ENCODE data around the gene NUS1. TPM values are rescaled to one million over a fixed set of nuclear protein-coding genes. Genes with fewer than 3 reads are reported as not detected.

NUS1 gene
- total and polyA plus RNA-seq, 2 of the 13 experiments (the other 11 are each of a cell fraction or from before 2014, with no cell fraction given): 18.3 to 18.6 TPM

DNA sequence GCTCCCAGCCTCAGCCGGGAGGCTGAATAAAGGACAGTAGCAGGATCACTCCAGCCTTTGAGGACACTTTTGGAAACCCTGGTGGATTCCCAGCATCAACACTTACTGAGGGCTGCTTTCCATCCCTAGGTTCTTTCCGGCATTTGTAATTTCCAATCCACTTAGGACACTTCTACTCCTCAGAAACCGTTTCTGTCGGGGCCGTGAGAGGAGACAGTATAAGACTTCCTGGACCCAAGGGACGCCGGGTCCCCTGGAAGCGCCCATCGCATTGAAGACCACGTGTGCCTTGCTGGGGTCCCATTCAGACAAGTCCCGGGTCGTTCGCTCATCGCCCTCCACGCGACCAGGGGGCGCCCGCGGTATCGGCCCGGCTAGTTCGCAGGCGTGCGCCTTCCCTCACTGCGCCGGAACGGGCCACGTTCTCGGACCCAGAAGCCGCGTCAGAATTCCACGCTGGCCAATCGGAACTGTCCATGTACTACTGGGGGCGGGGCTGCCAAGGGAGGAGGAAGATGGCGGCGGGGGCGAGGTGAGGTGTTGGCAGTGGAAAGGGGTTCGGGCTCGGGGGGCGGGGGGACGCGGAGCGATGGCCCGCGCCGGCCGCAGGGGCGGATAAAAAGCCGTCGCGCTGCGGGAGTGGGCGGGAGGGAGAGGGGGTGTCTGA is at the start of gene NUS1 (continued):
- TF ChIP-seq, protein P1, sequence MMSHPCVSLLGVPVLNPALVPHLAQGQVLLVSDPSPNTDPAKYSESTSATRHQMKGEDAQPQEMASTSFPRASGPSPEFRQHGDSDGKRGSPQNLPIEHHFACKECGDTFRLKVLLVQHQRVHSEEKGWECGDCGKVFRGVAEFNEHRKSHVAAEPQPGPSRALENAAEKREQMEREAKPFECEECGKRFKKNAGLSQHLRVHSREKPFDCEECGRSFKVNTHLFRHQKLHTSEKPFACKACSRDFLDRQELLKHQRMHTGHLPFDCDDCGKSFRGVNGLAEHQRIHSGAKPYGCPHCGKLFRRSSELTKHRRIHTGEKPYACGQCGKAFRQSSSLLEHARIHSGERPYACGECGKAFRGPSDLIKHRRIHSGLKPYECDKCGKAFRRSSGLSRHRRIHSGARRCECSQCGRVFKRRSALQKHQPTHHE (CRISPR knock-in tag; IDR thresholded peaks at IDR 0.05; ENCODE audit: borderline replicate concordance): no peak
- TF ChIP-seq ZNF720 (CRISPR knock-in tag; IDR thresholded peaks at IDR 0.05): no peak
- TF ChIP-seq, protein P2, sequence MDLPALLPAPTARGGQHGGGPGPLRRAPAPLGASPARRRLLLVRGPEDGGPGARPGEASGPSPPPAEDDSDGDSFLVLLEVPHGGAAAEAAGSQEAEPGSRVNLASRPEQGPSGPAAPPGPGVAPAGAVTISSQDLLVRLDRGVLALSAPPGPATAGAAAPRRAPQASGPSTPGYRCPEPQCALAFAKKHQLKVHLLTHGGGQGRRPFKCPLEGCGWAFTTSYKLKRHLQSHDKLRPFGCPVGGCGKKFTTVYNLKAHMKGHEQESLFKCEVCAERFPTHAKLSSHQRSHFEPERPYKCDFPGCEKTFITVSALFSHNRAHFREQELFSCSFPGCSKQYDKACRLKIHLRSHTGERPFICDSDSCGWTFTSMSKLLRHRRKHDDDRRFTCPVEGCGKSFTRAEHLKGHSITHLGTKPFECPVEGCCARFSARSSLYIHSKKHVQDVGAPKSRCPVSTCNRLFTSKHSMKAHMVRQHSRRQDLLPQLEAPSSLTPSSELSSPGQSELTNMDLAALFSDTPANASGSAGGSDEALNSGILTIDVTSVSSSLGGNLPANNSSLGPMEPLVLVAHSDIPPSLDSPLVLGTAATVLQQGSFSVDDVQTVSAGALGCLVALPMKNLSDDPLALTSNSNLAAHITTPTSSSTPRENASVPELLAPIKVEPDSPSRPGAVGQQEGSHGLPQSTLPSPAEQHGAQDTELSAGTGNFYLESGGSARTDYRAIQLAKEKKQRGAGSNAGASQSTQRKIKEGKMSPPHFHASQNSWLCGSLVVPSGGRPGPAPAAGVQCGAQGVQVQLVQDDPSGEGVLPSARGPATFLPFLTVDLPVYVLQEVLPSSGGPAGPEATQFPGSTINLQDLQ (CRISPR knock-in tag; IDR thresholded peaks at IDR 0.05): no peak
- TF ChIP-seq MIXL1 (CRISPR knock-in tag; IDR thresholded peaks at IDR 0.05): no peak
- no peak for TF ChIP-seq RFX3 (CRISPR knock-in tag; IDR thresholded peaks at IDR 0.05)
- no peak for TF ChIP-seq NR2F1 (CRISPR knock-in tag; IDR thresholded peaks at IDR 0.05)
- TF ChIP-seq ZNF160 (CRISPR knock-in tag; IDR thresholded peaks at IDR 0.05): peak; percentile 62; the same call in 1 of the 2 replicates
- no peak; the same call in 1 of the 2 replicates for TF ChIP-seq CEBPG (CRISPR knock-in tag; IDR thresholded peaks at IDR 0.05)
- TF ChIP-seq XRCC5 (optimal IDR thresholded peaks at IDR 0.05; ENCODE audit: low read length): peak; percentile 99
- TF ChIP-seq SMARCE1 (IDR thresholded peaks at IDR 0.05; ENCODE audit: borderline replicate concordance): no peak
- 0 out of 2 replicates have a peak, but pooled peaks have one; percentile 45 for TF ChIP-seq ZNF30 (CRISPR knock-in tag; IDR thresholded peaks at IDR 0.05)
- no peak; the same call in 1 of the 2 replicates for TF ChIP-seq ZNF703 (CRISPR knock-in tag; IDR thresholded peaks at IDR 0.05; ENCODE audit: borderline replicate concordance)
- no peak for TF ChIP-seq FOXP1 (IDR thresholded peaks at IDR 0.05)
- no peak for TF ChIP-seq FOXP1 (CRISPR knock-in tag; IDR thresholded peaks at IDR 0.05)
- TF ChIP-seq, protein P3, sequence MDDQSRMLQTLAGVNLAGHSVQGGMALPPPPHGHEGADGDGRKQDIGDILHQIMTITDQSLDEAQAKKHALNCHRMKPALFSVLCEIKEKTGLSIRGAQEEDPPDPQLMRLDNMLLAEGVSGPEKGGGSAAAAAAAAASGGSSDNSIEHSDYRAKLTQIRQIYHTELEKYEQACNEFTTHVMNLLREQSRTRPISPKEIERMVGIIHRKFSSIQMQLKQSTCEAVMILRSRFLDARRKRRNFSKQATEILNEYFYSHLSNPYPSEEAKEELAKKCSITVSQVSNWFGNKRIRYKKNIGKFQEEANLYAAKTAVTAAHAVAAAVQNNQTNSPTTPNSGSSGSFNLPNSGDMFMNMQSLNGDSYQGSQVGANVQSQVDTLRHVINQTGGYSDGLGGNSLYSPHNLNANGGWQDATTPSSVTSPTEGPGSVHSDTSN (CRISPR knock-in tag; IDR thresholded peaks at IDR 0.05; ENCODE audit: borderline replicate concordance): peak; percentile 73; the same call in 1 of the 2 replicates
- TF ChIP-seq NFKBIZ (CRISPR knock-in tag; IDR thresholded peaks at IDR 0.05): peak; percentile 67; the same call in 1 of the 2 replicates
- TF ChIP-seq, protein P4, sequence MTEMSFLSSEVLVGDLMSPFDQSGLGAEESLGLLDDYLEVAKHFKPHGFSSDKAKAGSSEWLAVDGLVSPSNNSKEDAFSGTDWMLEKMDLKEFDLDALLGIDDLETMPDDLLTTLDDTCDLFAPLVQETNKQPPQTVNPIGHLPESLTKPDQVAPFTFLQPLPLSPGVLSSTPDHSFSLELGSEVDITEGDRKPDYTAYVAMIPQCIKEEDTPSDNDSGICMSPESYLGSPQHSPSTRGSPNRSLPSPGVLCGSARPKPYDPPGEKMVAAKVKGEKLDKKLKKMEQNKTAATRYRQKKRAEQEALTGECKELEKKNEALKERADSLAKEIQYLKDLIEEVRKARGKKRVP (CRISPR knock-in tag; IDR thresholded peaks at IDR 0.05): peak in 1 of 2 experiments; percentile 69; a peak in 1 of 4 replicates
- no peak for TF ChIP-seq NFE2 (CRISPR knock-in tag; IDR thresholded peaks at IDR 0.05)
- TF ChIP-seq, protein P5, sequence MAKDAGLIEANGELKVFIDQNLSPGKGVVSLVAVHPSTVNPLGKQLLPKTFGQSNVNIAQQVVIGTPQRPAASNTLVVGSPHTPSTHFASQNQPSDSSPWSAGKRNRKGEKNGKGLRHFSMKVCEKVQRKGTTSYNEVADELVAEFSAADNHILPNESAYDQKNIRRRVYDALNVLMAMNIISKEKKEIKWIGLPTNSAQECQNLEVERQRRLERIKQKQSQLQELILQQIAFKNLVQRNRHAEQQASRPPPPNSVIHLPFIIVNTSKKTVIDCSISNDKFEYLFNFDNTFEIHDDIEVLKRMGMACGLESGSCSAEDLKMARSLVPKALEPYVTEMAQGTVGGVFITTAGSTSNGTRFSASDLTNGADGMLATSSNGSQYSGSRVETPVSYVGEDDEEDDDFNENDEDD (CRISPR knock-in tag; IDR thresholded peaks at IDR 0.05; ENCODE audit: borderline replicate concordance): peak; percentile 68; the same call in 1 of the 2 replicates
- peak; percentile 88 for TF ChIP-seq ASH2L (IDR thresholded peaks at IDR 0.05; ENCODE audit: insufficient read length, low read depth, low read length)
- TF ChIP-seq, protein P6, sequence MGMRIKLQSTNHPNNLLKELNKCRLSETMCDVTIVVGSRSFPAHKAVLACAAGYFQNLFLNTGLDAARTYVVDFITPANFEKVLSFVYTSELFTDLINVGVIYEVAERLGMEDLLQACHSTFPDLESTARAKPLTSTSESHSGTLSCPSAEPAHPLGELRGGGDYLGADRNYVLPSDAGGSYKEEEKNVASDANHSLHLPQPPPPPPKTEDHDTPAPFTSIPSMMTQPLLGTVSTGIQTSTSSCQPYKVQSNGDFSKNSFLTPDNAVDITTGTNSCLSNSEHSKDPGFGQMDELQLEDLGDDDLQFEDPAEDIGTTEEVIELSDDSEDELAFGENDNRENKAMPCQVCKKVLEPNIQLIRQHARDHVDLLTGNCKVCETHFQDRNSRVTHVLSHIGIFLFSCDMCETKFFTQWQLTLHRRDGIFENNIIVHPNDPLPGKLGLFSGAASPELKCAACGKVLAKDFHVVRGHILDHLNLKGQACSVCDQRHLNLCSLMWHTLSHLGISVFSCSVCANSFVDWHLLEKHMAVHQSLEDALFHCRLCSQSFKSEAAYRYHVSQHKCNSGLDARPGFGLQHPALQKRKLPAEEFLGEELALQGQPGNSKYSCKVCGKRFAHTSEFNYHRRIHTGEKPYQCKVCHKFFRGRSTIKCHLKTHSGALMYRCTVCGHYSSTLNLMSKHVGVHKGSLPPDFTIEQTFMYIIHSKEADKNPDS (CRISPR knock-in tag; IDR thresholded peaks at IDR 0.05): 0 out of 2 replicates have a peak, but pooled peaks have one; percentile 33

Data from HepG2 (cell line).